GM21381 (cell line): Measurements from ENCODE around the gene DLEC1.
"Not testable (repeated sequence)": the region's sequence is repeated elsewhere in the genome, so short reads cannot be mapped to it uniquely, and the experiment has no call there.

Source experiments
- ATAC-seq: cut with Tn5 transposase; IDR thresholded peaks from one replicate; pipeline ENCODE4 v1.9.1; 2021; ENCODE audit warnings: mild to moderate bottlenecking, moderate library complexity; ENCODE audit not compliant: unreplicated experiment

Gene DLEC1

GRCh38 chr3:38017445-38018295 is 21.3 kb upstream of the DLEC1 start:
- no peak for ATAC-seq

GRCh38 chr3:38018296-38019266 is 20.4 kb upstream of the DLEC1 start:
- ATAC-seq = no peak

GRCh38 chr3:38019658-38020341 is 19.2 kb upstream of the DLEC1 start:
- no peak for ATAC-seq

GRCh38 chr3:38020342-38020726 is 18.7 kb upstream of the DLEC1 start:
- no peak for ATAC-seq

GRCh38 chr3:38021196-38021595 is 17.8 kb upstream of the DLEC1 start:
- no peak for ATAC-seq

- ATAC-seq = no peak
Measured at GRCh38 chr3:38022301-38022700, 16.7 kb upstream of the DLEC1 start.

- ATAC-seq = no peak
Measured at GRCh38 chr3:38022896-38023709, 15.9 kb upstream of the DLEC1 start.

GRCh38 chr3:38026856-38027255 is 12.2 kb upstream of the DLEC1 start:
- ATAC-seq = no peak

- ATAC-seq = no peak
Measured at GRCh38 chr3:38027466-38028465, 11.2 kb upstream of the DLEC1 start.

- no peak for ATAC-seq
Measured at GRCh38 chr3:38028621-38029361, 10.2 kb upstream of the DLEC1 start.

GRCh38 chr3:38029400-38030125 is 9.4 kb upstream of the DLEC1 start, which contains the start of gene PLCD1:
PLCD1 (minus strand) TSS chr3:38029642; CDS start chr3:38029539, 103 bp downstream.
- no peak for ATAC-seq

- ATAC-seq = no peak
Measured at GRCh38 chr3:38030126-38031021, 8.6 kb upstream of the DLEC1 start.

GRCh38 chr3:38031022-38031994 is 7.7 kb upstream of the DLEC1 start:
- no peak for ATAC-seq

GRCh38 chr3:38032328-38032865 is 6.6 kb upstream of the DLEC1 start:
- no peak for ATAC-seq

GRCh38 chr3:38033586-38033985 is 5.4 kb upstream of the DLEC1 start:
- ATAC-seq = not testable (repeated sequence)
